ENCODE results near the gene MCTP1.

Gene MCTP1

DNA sequence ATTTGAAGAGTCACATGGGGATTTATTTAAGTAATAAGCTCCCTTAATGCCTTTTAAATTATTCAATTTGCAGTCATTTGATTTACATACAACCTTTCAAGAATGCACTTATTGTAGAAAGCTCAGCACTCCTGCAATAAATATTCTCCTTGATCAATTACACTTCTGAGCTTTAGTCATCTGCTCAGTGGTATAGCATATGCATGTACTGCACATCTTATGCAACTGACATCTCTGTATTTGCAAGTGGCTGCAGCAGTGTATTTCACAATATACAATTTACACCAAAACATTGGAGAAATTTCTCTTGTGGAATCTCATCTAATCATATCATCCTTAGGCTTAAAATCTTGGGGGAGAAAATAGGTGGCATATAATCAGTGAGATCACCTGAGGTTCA, 340.7 kb downstream of the MCTP1 start:
- DNase-seq (ENCODE audit: low read depth), result no peak
- no peak for TF ChIP-seq CTCF (IDR thresholded peaks at IDR 0.05; ENCODE audit: low read depth, low read length, missing control alignments)
- H3K4me3 ChIP-seq (ENCODE audit: low read depth, low read length), result no peak overlapping the region
- in situ Hi-C loops (cut with HindIII; ENCODE audit: low sequenced_read_pairs), result no loop called here

GRCh38 chr5:94941122-94941755, 343.7 kb downstream of the MCTP1 start:
- TF ChIP-seq CTCF (IDR thresholded peaks at IDR 0.05; ENCODE audit: low read depth, low read length, missing control alignments), result no peak
- no peak for DNase-seq (ENCODE audit: low read depth)
- in situ Hi-C loops (cut with HindIII; ENCODE audit: low sequenced_read_pairs), result no loop called here
- no peak overlapping the region for H3K4me3 ChIP-seq (ENCODE audit: low read depth, low read length)

- no peak for DNase-seq (ENCODE audit: low read depth)
- TF ChIP-seq CTCF (IDR thresholded peaks at IDR 0.05; ENCODE audit: low read depth, low read length, missing control alignments), result no peak
- in situ Hi-C loops (cut with HindIII; ENCODE audit: low sequenced_read_pairs), result no loop called here
- H3K4me3 ChIP-seq (ENCODE audit: low read depth, low read length), result no peak overlapping the region
Observed at GRCh38 chr5:94932259-94932658, 352.6 kb downstream of the MCTP1 start.

DNA sequence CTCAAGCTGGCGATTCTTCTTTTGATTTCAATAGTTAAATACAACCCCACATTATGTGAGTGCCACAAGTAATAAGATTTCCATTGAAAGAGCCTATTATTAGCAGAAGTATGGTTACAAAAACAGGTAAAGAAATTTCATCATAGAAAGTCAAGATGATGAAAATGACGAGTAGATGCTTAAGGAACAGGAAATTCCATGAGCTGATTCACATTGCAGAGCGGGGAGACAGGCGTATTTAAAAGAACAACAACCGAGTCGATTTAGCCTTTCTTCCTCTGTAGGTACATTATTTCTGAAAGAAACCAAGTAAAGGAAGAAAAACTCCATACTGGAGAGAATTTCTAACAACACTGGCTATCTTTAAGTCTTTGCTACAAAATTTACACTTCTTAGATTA, 356.0 kb downstream of the MCTP1 start:
- in situ Hi-C loops (cut with HindIII; ENCODE audit: low sequenced_read_pairs), result no loop called here
- DNase-seq (ENCODE audit: low read depth), result no peak
- no peak overlapping the region for H3K4me3 ChIP-seq (ENCODE audit: low read depth, low read length)
- TF ChIP-seq CTCF (IDR thresholded peaks at IDR 0.05; ENCODE audit: low read depth, low read length, missing control alignments), result no peak

- TF ChIP-seq CTCF (IDR thresholded peaks at IDR 0.05; ENCODE audit: low read depth, low read length, missing control alignments), result no peak
- in situ Hi-C loops (cut with HindIII; ENCODE audit: low sequenced_read_pairs), result no loop called here
- H3K4me3 ChIP-seq (ENCODE audit: low read depth, low read length), result no peak overlapping the region
- DNase-seq (ENCODE audit: low read depth), result no peak
Observed at GRCh38 chr5:94920570-94920969, 364.3 kb downstream of the MCTP1 start.

DNA sequence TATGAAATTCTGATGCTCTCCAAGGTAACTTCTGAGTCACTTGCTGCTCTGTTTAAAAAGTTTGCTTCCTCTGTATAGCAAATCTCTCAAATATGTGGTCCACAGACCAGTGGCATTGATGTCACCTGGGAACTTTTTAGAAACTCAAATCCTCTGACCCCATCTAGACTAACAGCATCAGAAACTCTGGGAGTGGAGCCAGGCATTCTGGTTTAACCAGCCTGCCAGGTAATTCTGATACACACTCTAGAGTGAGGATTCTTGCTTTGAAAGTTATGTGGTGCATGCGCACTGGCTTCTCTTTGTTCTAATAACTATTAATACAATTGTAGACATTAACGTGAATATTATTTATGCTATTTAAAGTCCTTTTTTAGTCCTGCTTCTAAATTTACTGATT, 368.3 kb downstream of the MCTP1 start:
- no peak for DNase-seq (ENCODE audit: low read depth)
- no peak for TF ChIP-seq CTCF (IDR thresholded peaks at IDR 0.05; ENCODE audit: low read depth, low read length, missing control alignments)
- H3K4me3 ChIP-seq (ENCODE audit: low read depth, low read length), result no peak overlapping the region
- in situ Hi-C loops (cut with HindIII; ENCODE audit: low sequenced_read_pairs), result no loop called here
